ENCODE results near the gene GNA15.

Gene GNA15

DNA sequence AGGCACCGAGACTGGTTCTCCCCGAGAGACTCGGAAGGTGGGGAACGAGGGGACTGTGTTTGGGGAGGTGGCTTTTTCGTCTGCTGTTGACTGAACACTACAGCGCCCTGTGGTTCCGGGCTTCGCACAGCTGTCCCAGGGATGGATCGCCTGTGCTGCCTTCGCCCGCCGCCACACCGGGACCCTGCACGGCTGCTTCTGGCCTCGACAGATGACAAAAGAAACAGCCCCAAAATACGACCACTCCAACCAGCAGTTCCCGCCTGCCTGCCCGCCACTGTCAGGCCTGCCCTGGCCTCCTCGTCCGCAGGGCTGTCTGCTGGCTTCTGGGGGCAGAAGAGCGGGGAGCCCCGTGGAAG is 13.3 kb upstream of the GNA15 start:
- DNase-seq, result no peak

DNA sequence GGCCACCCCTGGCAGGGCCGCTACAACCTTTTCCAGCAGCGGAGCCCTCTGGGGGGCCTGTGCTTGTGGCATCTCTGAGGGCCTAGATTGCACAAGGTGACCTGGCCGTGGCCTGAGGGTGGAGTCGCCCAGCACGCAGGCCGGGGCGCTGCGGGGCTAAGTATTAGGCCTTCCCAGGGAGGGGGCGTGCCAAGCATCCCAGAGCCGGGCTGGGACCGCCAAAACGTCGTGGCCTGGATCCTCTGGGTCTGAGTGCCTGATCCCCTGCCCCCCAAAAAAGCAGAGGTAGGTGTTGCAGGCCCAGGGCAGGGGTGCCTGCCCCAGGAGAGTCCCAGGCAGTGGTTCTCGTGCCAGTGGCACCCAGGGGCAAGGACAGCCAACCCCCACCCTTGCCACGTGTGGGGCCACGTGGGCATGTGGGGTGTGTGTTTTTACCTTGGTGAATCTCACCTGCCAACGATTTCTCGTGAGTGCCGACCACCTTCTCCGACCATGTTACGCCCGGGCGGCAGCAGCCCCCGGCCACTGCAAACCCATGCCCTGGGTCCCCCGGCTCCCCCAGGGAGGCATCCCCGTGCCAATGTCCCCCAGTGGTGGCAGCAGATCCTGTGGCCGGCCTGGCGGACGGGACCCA is 12.6 kb upstream of the GNA15 start:
- no peak for DNase-seq

DNA sequence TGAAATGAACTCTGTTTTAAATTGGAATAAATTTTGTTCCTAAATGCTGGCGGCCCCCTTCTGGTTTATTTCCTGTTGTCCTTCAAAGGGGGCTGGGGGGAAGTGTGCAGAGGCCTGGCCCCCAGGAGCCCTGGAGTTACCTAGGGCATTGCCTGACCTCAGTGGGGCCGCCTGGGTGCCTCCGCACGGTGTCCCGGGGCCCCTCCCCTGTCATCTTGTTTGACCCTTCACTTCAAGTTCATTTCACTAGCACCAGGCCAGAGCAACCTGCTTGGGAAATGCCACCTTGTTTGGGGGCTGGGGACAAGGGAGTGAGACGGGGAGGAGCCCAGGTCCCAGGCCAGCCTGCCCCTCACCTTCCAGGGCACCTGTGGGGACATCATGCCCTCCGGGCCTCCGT is 11.9 kb upstream of the GNA15 start:
- no peak for DNase-seq

DNA sequence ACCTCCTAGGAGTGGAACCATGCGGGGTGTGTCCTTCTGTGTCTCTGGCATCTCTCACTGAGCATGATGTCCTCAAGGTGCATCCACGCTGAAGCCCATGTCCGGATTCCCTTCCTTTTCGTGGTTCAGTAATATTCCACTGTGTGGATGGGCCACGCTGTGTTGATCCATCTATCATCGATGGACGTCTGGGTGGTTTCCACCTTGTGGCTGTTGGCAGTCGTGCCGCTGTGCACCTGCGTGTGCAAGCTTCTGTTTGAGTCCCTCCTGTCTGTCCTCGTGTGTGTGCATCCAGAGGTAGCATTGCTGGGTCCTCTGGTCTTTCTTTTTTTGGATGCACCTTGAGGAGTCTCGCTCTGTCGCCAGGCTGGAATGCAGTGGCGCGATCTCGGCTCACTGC is 11.2 kb upstream of the GNA15 start:
- no peak for DNase-seq

GRCh38 chr19:3125900-3126524 is 9.8 kb upstream of the GNA15 start:
- DNase-seq, result peak; percentile 70 to 82

DNA sequence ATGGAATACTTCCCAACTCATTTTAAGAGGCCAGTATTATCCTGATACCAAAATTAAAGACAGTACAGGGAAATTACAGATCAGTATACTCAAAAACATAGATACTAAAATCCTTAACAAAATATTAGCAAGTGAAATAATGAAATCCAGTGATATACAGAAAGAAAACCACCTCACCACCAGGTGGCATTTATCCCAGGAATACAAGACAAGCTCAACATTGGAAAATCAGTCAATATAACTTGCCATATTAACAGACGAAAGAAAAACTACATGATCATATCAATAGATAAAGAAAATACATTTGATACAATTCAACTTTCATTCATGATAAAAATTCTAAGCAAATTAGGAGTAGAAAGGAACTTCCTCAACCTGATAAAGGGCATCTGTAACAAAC is 6.7 kb upstream of the GNA15 start:
- DNase-seq, result peak; percentile 43 to 50

DNA sequence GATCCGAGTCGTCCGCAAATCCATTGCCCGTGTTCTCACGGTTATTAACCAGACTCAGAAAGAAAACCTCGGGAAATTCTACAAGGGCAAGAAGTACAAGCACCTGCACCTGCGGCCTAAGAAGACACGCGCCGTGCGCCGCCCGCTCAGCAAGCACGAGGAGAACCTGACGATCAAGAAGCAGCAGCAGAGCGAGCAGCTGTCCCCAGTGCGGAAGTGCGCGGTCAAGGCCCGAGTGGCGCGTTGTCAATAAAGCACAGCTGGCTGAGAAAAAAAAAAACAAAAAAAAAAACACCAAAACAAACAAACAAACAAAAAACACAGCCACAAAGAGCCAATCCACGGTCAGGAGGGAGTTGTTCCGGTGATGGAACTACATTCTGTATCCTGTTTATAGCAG is 4.7 kb upstream of the GNA15 start:
- DNase-seq, result no peak

GRCh38 chr19:3132971-3133792 is 2.7 kb upstream of the GNA15 start:
- DNase-seq, result peak; percentile 71 to 81

DNA sequence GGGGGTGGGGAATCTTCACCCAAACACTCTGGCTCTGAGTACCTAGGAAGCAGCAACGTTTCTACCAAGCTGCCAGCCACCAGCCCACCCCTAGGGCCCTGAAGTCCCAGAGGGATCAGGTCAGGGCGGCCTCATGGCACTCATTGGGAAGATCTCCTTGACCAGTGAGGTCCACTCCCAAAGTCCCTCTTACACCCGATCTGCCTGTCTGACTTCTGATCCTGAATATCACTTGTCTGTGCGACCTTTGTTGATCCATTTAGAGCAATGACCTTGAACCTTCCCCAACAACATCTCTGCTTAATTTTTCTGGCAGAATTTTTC is 2.1 kb upstream of the GNA15 start:
- no peak for DNase-seq

- DNase-seq, result no peak
Measured at GRCh38 chr19:3136684-3137055, 837 bp downstream of the GNA15 start.

GRCh38 chr19:3137119-3137518 is 1.3 kb downstream of the GNA15 start:
- no peak for DNase-seq

- DNase-seq, result no peak
Measured at GRCh38 chr19:3138268-3138667, 2.4 kb downstream of the GNA15 start.

DNA sequence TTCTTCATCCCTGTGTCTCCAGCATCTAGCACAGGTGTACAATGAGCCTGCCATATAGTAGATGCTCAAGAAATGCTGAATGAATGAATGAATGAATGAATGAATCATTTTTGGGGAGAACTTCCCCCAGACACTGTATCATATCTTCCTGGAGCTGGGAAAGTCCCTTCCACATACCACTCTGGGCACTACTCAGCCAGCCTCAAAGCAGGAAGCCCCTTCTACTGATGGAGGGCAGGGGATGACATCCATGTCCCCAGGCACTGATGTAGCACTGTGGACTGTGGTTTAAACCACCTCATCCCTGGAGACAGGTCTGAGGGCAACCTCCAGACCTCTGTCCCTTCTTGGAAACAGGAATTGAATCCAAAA is 4.8 kb downstream of the GNA15 start:
- no peak for DNase-seq

DNA sequence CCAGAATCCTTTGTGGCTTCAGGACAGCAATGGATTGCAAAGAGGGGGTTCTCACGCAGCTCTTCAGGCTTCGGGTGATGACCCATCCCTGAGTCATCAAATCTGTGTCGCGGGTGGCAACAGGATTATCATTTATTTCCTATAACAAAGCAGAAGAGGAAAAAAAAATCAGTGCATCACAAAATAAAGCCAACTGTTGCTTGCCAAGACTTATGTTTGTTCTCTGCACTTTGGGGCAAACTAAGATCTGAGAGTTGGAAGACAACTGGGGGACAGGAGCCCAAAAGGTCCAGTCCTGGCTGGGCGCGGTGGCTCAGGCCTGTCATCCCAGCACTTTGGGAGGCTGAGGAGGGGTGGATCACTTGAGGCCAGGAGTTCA is 6.4 kb downstream of the GNA15 start:
- peak; percentile 64 to 71 for DNase-seq

- DNase-seq, result no peak
Measured at GRCh38 chr19:3142781-3143337, 7.0 kb downstream of the GNA15 start.

DNA sequence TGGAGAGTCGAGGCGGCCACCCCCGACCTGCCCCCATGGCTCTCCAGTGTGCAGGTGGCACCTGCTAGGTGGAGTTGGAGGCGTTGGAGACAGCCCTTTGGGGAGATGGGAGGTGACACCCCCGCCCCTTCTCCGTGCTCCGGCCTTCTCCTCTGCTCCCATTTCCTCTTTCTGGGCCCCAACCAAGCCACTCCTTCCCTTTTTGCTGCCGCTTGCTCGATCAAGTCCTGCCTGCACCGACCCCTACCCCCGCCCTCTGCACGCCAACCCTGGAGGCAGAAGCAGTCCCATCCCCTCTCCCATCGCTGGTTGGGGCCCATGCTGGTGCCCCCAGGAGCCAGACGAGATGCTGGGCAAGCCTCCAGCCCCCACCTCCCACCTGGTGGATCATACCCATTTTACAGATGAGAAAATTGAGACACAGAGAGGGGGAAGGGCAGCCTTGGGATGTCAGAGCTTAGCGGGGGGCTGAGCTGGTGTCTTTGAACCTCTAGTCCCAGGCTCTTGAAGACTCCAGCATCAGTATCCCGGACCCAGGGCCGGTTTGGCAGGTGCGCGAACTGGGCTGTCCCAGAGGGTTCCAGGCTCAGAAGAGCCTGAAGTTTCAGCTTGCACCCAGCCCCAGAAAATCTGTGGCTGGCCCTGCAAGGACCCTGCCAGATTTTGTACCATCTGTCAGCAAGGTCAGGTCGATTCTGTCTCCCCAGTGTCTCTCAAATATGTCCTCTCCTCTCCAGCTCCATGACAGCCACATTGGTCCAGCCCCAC is 10.3 kb downstream of the GNA15 start:
- no peak for DNase-seq

- DNase-seq, result peak; percentile 57 to 73
Measured at GRCh38 chr19:3146677-3147100, 10.9 kb downstream of the GNA15 start.

GRCh38 chr19:3148503-3148902 is 12.7 kb downstream of the GNA15 start:
- no peak for DNase-seq

DNA sequence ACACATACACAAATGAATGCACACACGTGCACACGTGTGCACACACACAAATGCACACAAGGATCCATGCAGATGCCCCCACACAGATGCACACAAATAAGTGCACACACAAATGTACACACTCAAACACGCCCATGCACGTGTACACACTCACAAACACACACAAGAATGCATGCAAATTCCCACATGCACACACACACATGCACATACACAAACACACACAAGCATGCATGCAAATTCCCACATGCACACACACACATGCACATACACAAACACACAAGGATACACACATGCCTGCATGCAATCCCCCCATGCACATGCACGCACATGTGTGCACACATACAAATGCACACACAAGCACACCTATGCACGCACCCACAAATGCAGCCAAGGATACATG is 13.3 kb downstream of the GNA15 start:
- DNase-seq, result no peak

- no peak for DNase-seq
Measured at GRCh38 chr19:3149526-3150505, 14.0 kb downstream of the GNA15 start.

DNA sequence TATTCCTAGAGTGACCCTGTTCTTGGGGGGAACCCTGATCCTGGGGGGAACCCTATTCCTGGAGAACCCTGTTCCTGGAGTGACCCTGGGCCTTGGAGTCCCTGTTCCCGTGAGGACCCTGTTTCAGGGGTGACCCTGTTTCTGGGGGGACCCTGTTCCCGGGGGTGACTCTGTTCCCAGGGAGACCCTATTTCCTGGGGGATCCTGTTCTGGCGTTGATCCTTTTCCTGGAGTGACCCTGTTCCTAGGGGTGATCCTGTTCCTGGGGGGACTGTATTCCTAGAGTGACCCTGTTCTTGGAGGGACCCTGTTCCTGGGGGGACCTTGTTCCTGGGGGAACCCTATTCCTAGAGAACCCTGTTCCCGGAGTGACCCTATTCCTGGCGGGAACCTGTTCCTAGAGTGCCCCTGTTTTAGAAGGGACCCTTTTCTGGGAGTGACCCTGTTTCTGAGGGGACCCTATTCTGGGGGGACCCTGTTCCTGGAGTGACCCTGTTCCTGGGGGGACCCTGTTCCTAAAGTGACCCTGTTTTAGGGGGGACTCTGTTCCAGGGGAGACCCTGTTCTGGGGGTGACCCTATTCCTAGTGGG is 15.0 kb downstream of the GNA15 start:
- no peak for DNase-seq

All from activated CD4-positive, alpha-beta T cell treated with anti-CD3 and anti-CD28 coated beads for 4 hours (primary cell).